Fibroblast of upper back skin (primary cell): ENCODE measurements around the gene DUSP18.
"Not testable (repeated sequence)": the region's sequence is repeated elsewhere in the genome, so short reads cannot be mapped to it uniquely, and the experiment has no call there.

Source experiments
- DNase-seq: peaks from one replicate; pipeline ENCODE4 v3.0.0-alpha.2; 2013

The DUSP18 gene

GRCh38 chr22:30676565-30676964, 8.9 kb upstream of the DUSP18 start:
- DNase-seq: not testable (repeated sequence)

GRCh38 chr22:30675436-30675835, 7.8 kb upstream of the DUSP18 start:
- no peak for DNase-seq

GRCh38 chr22:30674482-30674881, 6.8 kb upstream of the DUSP18 start:
- no peak for DNase-seq

GRCh38 chr22:30673136-30673535, 5.5 kb upstream of the DUSP18 start:
- no peak for DNase-seq

GRCh38 chr22:30671071-30671470, 3.4 kb upstream of the DUSP18 start:
- no peak for DNase-seq

- no peak for DNase-seq
These were observed 673 bp upstream of the DUSP18 start for GRCh38 chr22:30668386-30668710.

- no peak for DNase-seq
These were observed 575 bp downstream of the DUSP18 start for GRCh38 chr22:30667107-30667493.

- DNase-seq: no peak
These were observed 1.9 kb downstream of the DUSP18 start for GRCh38 chr22:30665786-30666185.

GRCh38 chr22:30665266-30665665, 2.4 kb downstream of the DUSP18 start:
- DNase-seq: no peak

GRCh38 chr22:30664798-30665197, 2.9 kb downstream of the DUSP18 start:
- DNase-seq: no peak

- DNase-seq: no peak
These were observed 5.6 kb downstream of the DUSP18 start for GRCh38 chr22:30662040-30662439.

GRCh38 chr22:30655532-30655931, 12.1 kb downstream of the DUSP18 start:
- DNase-seq: no peak

GRCh38 chr22:30654361-30654760, 13.3 kb downstream of the DUSP18 start:
- no peak for DNase-seq

GRCh38 chr22:30652852-30653251, 14.8 kb downstream of the DUSP18 start:
- no peak for DNase-seq

- DNase-seq: no peak
These were observed 17.1 kb downstream of the DUSP18 start for GRCh38 chr22:30650508-30651116.

- DNase-seq: peak; percentile 62
These were observed 18.2 kb downstream of the DUSP18 start for GRCh38 chr22:30649430-30650007.

GRCh38 chr22:30648825-30649224, 18.9 kb downstream of the DUSP18 start:
- DNase-seq: no peak

- no peak for DNase-seq
These were observed 20.1 kb downstream of the DUSP18 start for GRCh38 chr22:30647536-30647935.

- no peak for DNase-seq
These were observed 21.0 kb downstream of the DUSP18 start for GRCh38 chr22:30646518-30647160.

- no peak for DNase-seq
These were observed 24.4 kb downstream of the DUSP18 start for GRCh38 chr22:30643055-30643875.

- no peak for DNase-seq
These were observed 26.7 kb downstream of the DUSP18 start for GRCh38 chr22:30640839-30641430.

- no peak for DNase-seq
These were observed 27.3 kb downstream of the DUSP18 start for GRCh38 chr22:30640361-30640760.

- no peak for DNase-seq
These were observed 30.0 kb downstream of the DUSP18 start for GRCh38 chr22:30637701-30638114.
